ENCODE results near the gene CDC42BPB.

The CDC42BPB gene

GRCh38 chr14:102892651-102893050, 164.7 kb downstream of the CDC42BPB start:
- no peak for DNase-seq

GRCh38 chr14:102891556-102891955, 165.8 kb downstream of the CDC42BPB start:
- no peak for DNase-seq

GRCh38 chr14:102891111-102891510, 166.2 kb downstream of the CDC42BPB start:
- no peak for DNase-seq

- DNase-seq = no peak
Measured at GRCh38 chr14:102889615-102890014, 167.7 kb downstream of the CDC42BPB start.

- DNase-seq = no peak
Measured at GRCh38 chr14:102888748-102889147, 168.6 kb downstream of the CDC42BPB start.

GRCh38 chr14:102885737-102886447, 171.5 kb downstream of the CDC42BPB start:
- no peak for DNase-seq

- no peak for DNase-seq
Measured at GRCh38 chr14:102883554-102883953, 173.8 kb downstream of the CDC42BPB start.

- DNase-seq = no peak
Measured at GRCh38 chr14:102883089-102883541, 174.2 kb downstream of the CDC42BPB start.

Measured in activated gamma-delta T cell treated with Interleukin-2 at 50 U/mL for 16 hours (primary cell).